ENCODE measurements around the gene ZNF219.

ZNF219 gene

DNA sequence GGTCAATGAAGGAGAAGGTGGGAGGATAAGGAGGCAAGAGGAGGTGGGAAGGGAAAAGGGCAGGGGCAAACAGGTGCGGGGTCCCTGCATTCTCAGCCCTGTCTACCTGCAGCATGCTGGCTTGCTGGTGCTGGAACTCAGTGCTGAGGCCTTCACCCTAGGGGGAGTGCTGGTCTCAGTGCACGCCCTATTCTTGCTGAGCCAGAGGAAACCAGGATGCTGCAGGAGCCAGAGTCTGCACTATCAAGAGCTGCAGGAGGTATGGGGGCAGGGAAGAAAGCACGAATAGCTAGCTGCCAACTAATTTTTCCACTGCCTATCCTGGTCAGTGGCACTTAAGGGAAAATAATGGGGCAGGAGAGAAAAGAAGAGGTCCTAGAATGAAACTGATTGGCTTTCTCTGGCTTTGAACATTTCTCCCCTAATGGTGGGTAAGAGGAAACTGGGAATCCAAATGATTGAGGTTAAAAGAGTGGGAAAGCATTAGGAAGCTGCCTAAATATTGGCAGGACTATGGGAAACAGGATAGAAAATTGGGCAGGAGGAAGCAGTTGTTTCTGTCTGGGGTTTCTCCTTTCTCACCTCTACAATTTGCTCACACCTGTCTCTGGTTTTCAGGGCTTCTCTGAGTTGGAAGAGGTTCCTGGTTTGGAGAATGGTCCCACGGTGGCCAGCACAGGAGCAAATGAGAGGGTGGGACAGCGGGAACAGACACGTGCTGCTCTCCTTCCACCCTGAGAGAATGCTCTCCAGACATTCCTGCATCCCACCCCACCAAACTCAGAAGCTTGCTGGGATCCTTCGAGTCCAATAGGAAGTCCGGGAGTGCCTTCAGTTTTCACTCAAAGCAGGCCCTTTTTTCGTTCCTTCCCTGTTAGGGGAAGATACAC lies 4.3 kb upstream of the ZNF219 start:
- no peak for DNase-seq (ENCODE audit: low read depth, low spot score)

- DNase-seq (ENCODE audit: low read depth, low spot score), result no peak
Measured at GRCh38 chr14:21101802-21102413, 3.5 kb upstream of the ZNF219 start.

DNA sequence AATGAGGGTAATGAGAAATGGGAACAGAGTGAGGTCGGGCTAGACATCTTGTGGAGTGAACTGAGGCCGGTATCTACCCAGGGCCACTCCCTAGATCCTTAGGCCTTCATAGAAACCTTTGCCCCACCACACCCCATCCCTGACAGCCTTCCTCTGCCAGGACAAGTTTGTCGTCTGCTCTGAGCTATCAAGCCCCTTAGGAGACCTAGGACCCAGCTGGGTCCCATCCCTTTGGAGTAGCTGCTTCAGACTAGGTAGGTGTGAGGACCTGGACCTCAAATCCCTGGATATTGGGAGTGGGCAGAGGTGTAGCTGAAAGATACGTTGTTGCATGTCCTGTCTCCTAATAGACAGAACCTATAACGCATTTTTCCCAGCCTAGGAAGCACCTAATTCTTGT lies 2.5 kb upstream of the ZNF219 start, which contains the start of gene TMEM253:
TSS of gene TMEM253 (plus strand) at position 136 of the 400 bp plus-strand sequence. CDS start 278 bp downstream, outside the sequence.
- no peak for DNase-seq (ENCODE audit: low read depth, low spot score)

GRCh38 chr14:21099596-21099985 lies 1.1 kb upstream of the ZNF219 start:
- no peak for DNase-seq (ENCODE audit: low read depth, low spot score)

GRCh38 chr14:21098892-21099595 lies 589 bp upstream of the ZNF219 start:
- no peak for DNase-seq (ENCODE audit: low read depth, low spot score)

GRCh38 chr14:21097636-21098075 lies 799 bp downstream of the ZNF219 start:
- no peak for DNase-seq (ENCODE audit: low read depth, low spot score)

DNA sequence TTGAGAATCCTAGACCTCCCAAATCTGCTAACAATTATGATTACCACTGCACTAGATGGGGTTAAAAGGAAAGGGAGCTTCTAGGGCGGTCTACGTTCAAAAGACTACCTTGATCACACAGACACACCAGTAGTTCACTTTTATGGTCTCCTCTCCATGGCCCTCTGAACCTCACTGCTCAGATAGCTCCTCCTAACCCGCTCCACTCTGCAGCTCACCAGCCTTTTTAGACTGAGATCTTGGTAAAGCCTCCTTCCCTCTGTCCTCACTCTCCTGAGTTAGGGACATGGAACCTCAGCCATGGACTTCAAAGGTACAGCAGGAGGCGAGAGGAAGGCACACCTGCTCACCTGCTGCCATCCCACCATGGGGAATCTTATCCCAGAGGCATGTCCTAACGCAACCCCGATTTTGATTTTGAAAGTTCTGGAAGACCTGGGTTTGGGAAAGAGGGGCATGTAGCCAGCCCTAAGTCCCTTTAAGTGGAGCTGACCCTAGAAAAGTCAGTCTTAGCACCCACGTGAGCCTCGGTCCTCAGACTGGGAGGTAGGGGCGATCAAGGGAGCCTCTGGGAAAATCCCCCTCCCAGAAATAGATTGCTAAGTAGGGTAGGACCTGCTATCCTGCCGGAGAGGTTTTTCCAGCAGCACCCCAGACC lies 1.3 kb downstream of the ZNF219 start:
- no peak for DNase-seq (ENCODE audit: low read depth, low spot score)

GRCh38 chr14:21096438-21096837 lies 2.0 kb downstream of the ZNF219 start:
- no peak for DNase-seq (ENCODE audit: low read depth, low spot score)

- no peak for DNase-seq (ENCODE audit: low read depth, low spot score)
Measured at GRCh38 chr14:21095430-21096205, 2.8 kb downstream of the ZNF219 start.

- DNase-seq (ENCODE audit: low read depth, low spot score), result no peak
Measured at GRCh38 chr14:21093769-21094681, 4.4 kb downstream of the ZNF219 start.

- DNase-seq (ENCODE audit: low read depth, low spot score), result no peak
Measured at GRCh38 chr14:21093018-21093417, 5.4 kb downstream of the ZNF219 start.

DNA sequence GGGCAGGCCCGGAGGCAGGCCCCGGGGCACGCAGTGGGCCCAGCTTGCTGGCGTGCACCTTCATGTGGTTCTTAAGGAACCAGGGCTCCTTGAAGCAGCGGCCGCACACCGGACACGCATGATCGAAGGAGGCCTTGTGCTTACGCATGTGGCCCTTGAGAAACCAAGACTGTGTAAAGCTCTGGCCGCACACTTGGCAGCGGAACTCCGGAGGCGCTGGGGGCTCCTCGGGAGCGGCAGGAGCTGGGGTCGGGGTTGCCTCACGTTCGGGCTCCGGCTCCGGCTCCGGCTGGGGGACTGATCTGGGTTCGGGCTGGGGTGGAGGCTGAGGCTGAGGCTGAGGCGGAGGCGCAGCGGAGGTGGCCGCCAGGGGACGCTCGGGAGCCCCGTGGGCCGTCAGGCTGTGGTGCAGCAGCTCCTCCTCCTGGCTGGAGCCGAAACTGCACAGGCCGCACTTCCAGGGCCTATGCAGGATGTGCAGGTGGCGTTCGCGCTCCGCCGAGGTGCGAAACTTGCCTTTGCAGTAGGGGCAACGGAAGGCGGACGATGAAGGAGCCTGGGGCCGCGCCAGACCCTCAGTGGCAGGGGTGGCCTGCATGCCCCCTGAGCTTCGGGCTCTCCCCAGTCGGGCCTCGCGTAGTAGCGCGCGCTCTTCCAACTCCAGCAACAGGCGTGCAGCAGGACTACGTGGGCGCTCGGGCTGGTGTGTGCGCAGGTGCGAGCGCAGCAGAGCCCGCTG lies 6.0 kb downstream of the ZNF219 start:
- no peak for DNase-seq (ENCODE audit: low read depth, low spot score)

DNA sequence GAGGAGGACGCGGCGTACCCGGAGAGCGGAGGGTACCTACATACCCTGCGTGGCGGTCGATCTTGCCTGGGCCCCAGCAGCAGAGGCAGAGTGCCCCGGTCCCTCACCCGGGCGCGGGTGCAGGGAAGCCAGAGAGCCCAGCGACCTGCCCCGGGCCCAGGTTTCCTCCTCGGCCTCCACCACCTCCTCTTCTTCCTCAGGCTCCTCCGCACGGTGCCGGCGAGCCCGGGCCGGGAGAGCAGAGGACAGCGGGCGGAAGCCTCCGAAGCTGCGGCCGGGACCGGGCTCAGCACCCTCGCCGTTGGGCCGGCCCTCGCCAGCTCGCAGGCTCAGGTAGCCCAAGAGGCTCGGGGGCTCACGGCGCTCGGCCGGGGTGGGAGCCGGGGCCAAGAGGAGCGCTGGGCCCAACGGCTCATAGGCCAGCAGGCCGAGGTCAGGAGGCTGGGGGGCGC lies 6.6 kb downstream of the ZNF219 start:
- DNase-seq (ENCODE audit: low read depth, low spot score), result no peak

GRCh38 chr14:21090940-21091663 lies 7.4 kb downstream of the ZNF219 start:
- no peak for DNase-seq (ENCODE audit: low read depth, low spot score)

DNA sequence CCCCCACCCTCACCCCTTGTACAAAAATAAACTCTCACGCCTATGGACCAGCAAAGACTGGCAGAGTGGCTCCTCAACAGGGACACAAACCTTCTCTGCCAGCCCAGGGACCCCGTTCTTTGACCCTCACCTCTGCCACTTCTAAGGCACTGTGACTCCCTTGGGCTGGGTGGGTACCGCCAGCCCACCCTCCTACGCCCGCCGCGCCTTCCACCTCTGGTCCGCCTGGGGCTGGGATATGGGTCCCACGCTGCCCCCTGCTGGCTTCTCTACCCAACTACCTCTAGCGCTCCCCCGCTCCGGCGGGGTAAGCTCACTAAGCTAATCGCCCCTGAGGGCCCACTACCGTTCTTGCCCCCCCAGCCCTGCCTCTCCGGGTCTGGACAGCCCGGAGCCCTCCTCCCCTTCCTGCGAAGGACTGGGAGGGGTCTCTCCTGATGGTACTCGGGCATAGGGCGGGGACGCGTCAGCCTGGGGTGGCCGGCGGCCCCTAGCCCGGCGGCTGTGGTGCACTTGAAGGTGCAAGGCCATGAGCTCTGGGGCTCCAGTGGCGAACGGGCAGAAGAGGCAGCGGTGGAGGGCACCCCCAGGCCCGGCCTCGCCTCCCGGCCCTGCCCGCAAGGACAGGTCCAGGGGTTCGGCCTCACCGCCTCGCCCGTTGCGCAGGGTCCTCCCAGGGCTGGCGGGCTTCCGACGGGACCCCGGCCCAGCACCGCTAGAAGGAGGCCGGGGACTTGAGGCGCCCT lies 8.1 kb downstream of the ZNF219 start:
- no peak for DNase-seq (ENCODE audit: low read depth, low spot score)

- no peak for DNase-seq (ENCODE audit: low read depth, low spot score)
Measured at GRCh38 chr14:21089877-21090193, 8.6 kb downstream of the ZNF219 start.

DNA sequence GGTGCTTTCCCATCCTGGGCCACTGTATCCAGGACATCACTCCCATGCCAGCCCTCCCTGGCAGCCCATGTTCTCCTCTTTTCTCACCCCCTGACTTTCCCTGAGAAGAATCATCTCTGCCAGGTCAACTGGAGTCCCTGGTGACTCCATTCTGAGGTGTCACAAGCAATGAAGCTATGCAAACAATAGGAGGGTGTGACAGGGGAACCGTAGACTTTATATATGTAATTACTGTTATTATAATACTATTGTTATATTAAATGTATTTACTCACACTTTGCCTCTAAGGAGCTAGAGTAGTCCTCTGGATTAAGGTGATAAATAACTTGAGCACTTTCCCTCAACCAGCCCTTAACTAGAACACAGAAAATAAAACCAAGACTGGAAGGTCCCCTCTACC lies 9.2 kb downstream of the ZNF219 start:
- DNase-seq (ENCODE audit: low read depth, low spot score), result no peak

- no peak for DNase-seq (ENCODE audit: low read depth, low spot score)
Measured at GRCh38 chr14:21088687-21089086, 9.8 kb downstream of the ZNF219 start.

Data from iPS DF 19.7 (cell line).